AG04450 (cell line): ENCODE data around the gene SH3RF2. TPM values are rescaled to one million over a fixed set of nuclear protein-coding genes. Genes with fewer than 3 reads are reported as not detected.

Experiments used
- CTCF ChIA-PET: fragments of 300-600, 350-600 bp; formaldehyde crosslinking; extraction: SDS; loops from one replicate; lab custom pipeline; 2022; ENCODE audit warnings: antibody characterized with exemption, inconsistent platforms; lab: Charles Lee
- POLR2A ChIA-PET: fragments of 350-600 bp; formaldehyde crosslinking; extraction: SDS; loops from one replicate; lab custom pipeline; 2021; ENCODE audit warnings: antibody characterized with exemption, inconsistent platforms; lab: Yijun Ruan, JAX
- DNase-seq: peaks from one replicate; pipeline ENCODE4 v3.0.0-alpha.2; 2011; ENCODE audit warnings: low read depth, low spot score
- H3K27ac ChIP-seq: one replicate; pipeline ENCODE4 v1.5.1; 2012; ENCODE audit warnings: low read depth, low read length, control low read depth
- H3K27me3 ChIP-seq: one replicate; pipeline ENCODE4 v1.6.0; 2012; ENCODE audit warnings: low read length; ENCODE audit not compliant: control insufficient read depth, insufficient read depth
- H3K4me3 ChIP-seq: 2 replicates; pipeline ENCODE4 v1.5.1; 2011; ENCODE audit warnings: mild to moderate bottlenecking, low read depth, low read length, control low read depth
- H3K9me3 ChIP-seq: 2 replicates; pipeline ENCODE4 v1.5.1; 2012; ENCODE audit warnings: low read length; ENCODE audit not compliant: control insufficient read depth, insufficient read depth
- polyA plus RNA-seq: library from polyadenylated mRNA; depleted of rRNA; stranded (reverse); fragments of >200 nt; gene quantifications from 2 replicates; pipeline ENCODE4 v1.2.3, GENCODE V29; 2011
- TF ChIP-seq, protein P1 (sequence below): IDR thresholded peaks from 2 replicates; pipeline ENCODE4 v1.5.1; 2011; ENCODE audit warnings: low read depth, low read length, control low read depth, inconsistent platforms

SH3RF2 gene
- polyA plus RNA-seq, 1 experiment = 0.87 TPM

DNA sequence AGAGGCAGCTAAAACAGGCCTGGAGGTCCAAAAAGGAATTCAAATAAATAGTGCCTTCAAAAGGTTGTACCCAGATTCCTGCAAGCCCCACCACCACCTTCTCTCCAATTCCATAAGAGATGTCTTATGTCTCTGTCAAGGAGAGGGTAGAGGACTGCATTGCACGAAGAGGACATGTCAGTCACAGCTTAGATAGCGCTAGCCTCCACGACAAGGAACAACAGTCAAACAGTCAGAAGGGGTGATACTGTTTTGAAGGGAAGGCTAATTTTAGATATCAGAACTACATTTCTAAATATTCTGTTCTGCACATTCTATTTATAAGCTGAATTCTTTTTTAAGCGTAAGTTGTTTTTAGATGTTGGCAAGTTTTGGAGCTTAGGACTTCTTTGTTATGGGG lies 134.8 kb downstream of the SH3RF2 start:
- Histone ChIP-seq H3K4me3 (no peak overlapping the region), H3K9me3 (no peaks in the 10 kb centered on the region), H3K27me3 (no peaks in the 10 kb centered on the region), H3K27ac (no peak overlapping the region)
- POLR2A ChIA-PET = no interaction called here
- TF ChIP-seq, protein P1, sequence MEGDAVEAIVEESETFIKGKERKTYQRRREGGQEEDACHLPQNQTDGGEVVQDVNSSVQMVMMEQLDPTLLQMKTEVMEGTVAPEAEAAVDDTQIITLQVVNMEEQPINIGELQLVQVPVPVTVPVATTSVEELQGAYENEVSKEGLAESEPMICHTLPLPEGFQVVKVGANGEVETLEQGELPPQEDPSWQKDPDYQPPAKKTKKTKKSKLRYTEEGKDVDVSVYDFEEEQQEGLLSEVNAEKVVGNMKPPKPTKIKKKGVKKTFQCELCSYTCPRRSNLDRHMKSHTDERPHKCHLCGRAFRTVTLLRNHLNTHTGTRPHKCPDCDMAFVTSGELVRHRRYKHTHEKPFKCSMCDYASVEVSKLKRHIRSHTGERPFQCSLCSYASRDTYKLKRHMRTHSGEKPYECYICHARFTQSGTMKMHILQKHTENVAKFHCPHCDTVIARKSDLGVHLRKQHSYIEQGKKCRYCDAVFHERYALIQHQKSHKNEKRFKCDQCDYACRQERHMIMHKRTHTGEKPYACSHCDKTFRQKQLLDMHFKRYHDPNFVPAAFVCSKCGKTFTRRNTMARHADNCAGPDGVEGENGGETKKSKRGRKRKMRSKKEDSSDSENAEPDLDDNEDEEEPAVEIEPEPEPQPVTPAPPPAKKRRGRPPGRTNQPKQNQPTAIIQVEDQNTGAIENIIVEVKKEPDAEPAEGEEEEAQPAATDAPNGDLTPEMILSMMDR = no peak
- CTCF ChIA-PET = interaction anchor here (0.6 to 1.8 kb wide), 2 partner anchors 22 to 309 kb away, joined by 4 to 6 read pairs; no protein-coding TSS in a partner anchor
- no peak for DNase-seq

DNA sequence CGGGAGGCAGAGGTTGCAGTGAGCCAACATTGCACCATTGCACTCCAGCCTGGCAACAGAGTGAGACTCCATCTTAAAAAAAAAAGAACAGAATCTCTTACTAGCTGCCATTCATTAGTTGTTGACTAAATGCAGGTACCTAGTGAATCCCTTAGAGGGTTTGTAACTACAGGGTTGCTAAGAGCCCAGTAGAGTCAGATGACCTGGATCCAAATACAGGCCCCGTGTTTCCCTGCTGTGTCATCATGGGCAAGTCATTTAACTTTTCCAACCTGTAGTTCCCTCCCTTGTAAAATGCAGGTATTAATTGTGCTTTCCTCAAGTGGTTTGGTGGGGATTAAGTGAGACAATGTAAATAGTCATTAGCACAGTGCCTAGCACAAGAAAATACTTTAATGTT lies 136.2 kb downstream of the SH3RF2 start:
- ChIA-PET POLR2A (no interaction called here), CTCF (no interaction called here)
- H3K4me3 ChIP-seq = no peak overlapping the region
- no peaks in the 10 kb centered on the region for H3K9me3 ChIP-seq
- DNase-seq = no peak
- H3K27ac ChIP-seq = no peak overlapping the region
- TF ChIP-seq, protein P1 = no peak
- no peaks in the 10 kb centered on the region for H3K27me3 ChIP-seq

DNA sequence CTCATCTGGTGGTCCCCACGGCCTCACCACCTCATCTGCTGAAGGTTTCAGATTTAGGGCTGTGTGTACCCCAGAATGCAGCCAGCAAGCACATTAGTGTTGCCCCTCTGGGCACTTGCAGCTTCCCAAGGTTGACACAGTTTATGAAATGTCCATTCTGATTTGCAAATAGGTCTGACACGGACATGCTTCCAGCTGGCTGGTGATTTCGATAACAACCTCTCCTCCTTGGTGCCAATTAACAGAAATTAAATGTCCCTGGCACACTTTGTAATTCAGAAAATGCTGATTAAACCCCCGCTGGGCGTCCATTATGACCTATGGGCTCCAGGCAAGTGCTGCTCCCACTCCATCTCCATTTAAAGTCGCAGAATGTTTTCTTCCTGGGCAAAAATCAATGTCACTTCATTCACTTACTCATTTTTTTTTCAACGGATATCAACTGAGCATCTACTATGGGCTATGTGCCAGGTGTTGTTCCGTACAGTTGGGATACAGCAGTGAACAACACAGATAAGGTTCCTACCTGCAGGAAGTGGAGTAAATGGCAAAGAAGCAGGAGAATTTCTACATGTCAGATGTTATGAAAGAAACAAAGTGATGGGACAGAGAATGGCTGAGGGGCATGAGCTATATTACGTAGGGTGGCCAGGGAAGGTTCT lies 137.0 kb downstream of the SH3RF2 start:
- ChIA-PET CTCF (interaction anchor here (1.0 kb wide), 1 partner anchor 57 kb away, joined by 3 read pairs; no protein-coding TSS in a partner anchor), POLR2A (no interaction called here)
- DNase-seq = no peak
- H3K4me3 ChIP-seq = no peak overlapping the region
- TF ChIP-seq, protein P1 = no peak
- H3K27me3 ChIP-seq = no peaks in the 10 kb centered on the region
- H3K27ac ChIP-seq = no peak overlapping the region
- H3K9me3 ChIP-seq = no peaks in the 10 kb centered on the region

DNA sequence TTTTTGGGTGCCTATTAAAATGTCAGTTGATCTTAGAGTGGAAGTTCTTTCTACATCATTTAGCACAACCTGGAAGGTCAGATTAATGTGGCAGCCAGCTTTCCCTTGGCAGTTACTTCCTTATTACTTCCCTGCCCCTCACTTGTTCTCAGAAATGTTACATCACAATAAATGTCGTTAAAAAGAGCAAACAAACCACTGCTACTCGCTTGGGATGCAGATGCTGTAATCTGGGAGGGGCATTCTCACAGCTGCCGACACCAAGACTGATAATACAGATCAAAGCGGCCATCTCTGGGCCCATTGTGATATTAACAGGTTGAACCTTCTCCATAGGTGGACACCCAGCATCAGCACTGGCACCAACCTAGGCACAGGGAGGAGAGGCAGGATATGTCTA lies 139.7 kb downstream of the SH3RF2 start:
- Histone ChIP-seq H3K27me3 (no peaks in the 10 kb centered on the region), H3K27ac (no peak overlapping the region), H3K4me3 (no peak overlapping the region), H3K9me3 (no peaks in the 10 kb centered on the region)
- TF ChIP-seq, protein P1 = no peak
- ChIA-PET CTCF (no interaction called here), POLR2A (no interaction called here)
- DNase-seq = no peak

DNA sequence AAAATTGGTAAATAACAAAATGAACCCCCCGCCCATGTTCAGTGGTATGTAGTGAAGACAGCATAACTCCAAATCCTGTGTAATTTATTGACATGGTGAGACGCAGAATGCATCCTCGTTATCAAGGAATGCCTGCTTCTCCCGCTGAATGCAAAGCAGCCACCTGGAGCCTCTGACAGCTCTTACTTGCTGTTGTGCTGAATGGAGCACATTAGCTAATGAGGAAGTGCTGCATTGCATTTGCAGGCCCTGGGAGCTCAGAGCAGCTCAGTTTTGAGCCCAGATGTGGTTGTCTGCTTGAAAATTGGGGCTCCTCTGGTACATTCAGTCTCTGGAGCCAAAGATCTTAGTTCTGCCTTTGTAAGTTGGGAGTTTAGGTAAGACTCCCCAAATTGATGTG lies 140.1 kb downstream of the SH3RF2 start:
- CTCF ChIA-PET = no interaction called here
- DNase-seq = no peak
- Histone ChIP-seq H3K27me3 (no peaks in the 10 kb centered on the region), H3K4me3 (no peak overlapping the region), H3K27ac (no peak overlapping the region), H3K9me3 (no peaks in the 10 kb centered on the region)
- TF ChIP-seq, protein P1 = no peak
- POLR2A ChIA-PET = no interaction called here
